IMR-90 (cell line): Measurements from ENCODE around the gene AATF. TPM values are rescaled to one million over a fixed set of nuclear protein-coding genes. Genes with fewer than 3 reads are reported as not detected.

Source experiments
- ATAC-seq: fragments of 200-7000 bp; cut with Tn5 transposase; 2 replicates; pipeline ENCODE4 v1.9.1; 2020; ENCODE audit warnings: low read depth, mild to moderate bottlenecking, moderate library complexity
- BruUV-seq: library from RNA; stranded (reverse); fragments of 400-500 nt; replicated peaks from 2 replicates; lab custom pipeline; 2021; lab: Mats Ljungman, UMichigan
- CTCF ChIA-PET: fragments of 300-600 bp; formaldehyde crosslinking; extraction: SDS; loops from one replicate; lab custom pipeline; 2021; ENCODE audit warnings: antibody characterized with exemption; lab: Yijun Ruan, JAX
- POLR2A ChIA-PET: fragments of 300-600 bp; sonication (Branson Sonifier 250); formaldehyde crosslinking; loops from one replicate; lab custom pipeline; 2022; ENCODE audit warnings: antibody characterized with exemption; ENCODE audit not compliant: unreplicated experiment; lab: Charles Lee
- DNase-seq: peaks from one replicate; pipeline ENCODE4 v3.0.0; 2013
- H2AFZ ChIP-seq: replicated peaks from 2 replicates; pipeline ENCODE3; 2013; ENCODE audit warnings: low read length, mild to moderate bottlenecking; ENCODE audit not compliant: poor library complexity
- H2AK5ac ChIP-seq: 2 replicates; pipeline ENCODE4 v1.6.1; 2013; ENCODE audit warnings: low read depth, low read length, inconsistent platforms
- H2AK9ac ChIP-seq: replicated peaks from 2 replicates; pipeline ENCODE3; 2013; ENCODE audit warnings: mild to moderate bottlenecking, low read depth, low read length, moderate library complexity; ENCODE audit not compliant: poor library complexity
- H2BK120ac ChIP-seq: 2 replicates; pipeline ENCODE4 v1.6.1; 2013; ENCODE audit warnings: low read depth, low read length, inconsistent platforms
- H2BK15ac ChIP-seq: 3 replicates; pipeline ENCODE4 v1.6.1; 2013; ENCODE audit warnings: low read depth, low read length, inconsistent platforms
- H2BK20ac ChIP-seq: 2 replicates; pipeline ENCODE4 v1.6.1; 2013; ENCODE audit warnings: low read depth, mild to moderate bottlenecking, inconsistent platforms, low read length, moderate library complexity
- H2BK5ac ChIP-seq: 2 replicates; pipeline ENCODE4 v1.6.1; 2013; ENCODE audit warnings: mild to moderate bottlenecking, low read depth, low read length, inconsistent platforms; ENCODE audit not compliant: poor library complexity, severe bottlenecking
- H3K14ac ChIP-seq: replicated peaks from 2 replicates; pipeline ENCODE4 v1.6.1; 2013; ENCODE audit warnings: low read depth, low read length, inconsistent platforms
- H3K18ac ChIP-seq: 2 replicates; pipeline ENCODE4 v1.6.1; 2013; ENCODE audit warnings: low read depth, low read length, control low read depth
- H3K23ac ChIP-seq: 2 replicates; pipeline ENCODE4 v1.6.1; 2013; ENCODE audit warnings: low read depth, low read length, inconsistent platforms
- H3K27ac ChIP-seq: 2 replicates; pipeline ENCODE4 v1.5.1; 2013; ENCODE audit warnings: mild to moderate bottlenecking, control low read depth, low read length; ENCODE audit not compliant: insufficient read depth
- H3K27me3 ChIP-seq: 2 replicates; pipeline ENCODE4 v1.6.1; 2013; ENCODE audit warnings: low read length; ENCODE audit not compliant: control insufficient read depth, insufficient read depth
- H3K36me3 ChIP-seq: 2 replicates; pipeline ENCODE4 v1.6.1; 2013; ENCODE audit warnings: low read length, mixed read lengths; ENCODE audit not compliant: control insufficient read depth, insufficient read depth
- H3K4ac ChIP-seq: 2 replicates; pipeline ENCODE4 v1.6.1; 2013; ENCODE audit warnings: low read depth, low read length, inconsistent platforms
- H3K4me1 ChIP-seq: 2 replicates; pipeline ENCODE4 v1.6.1; 2013; ENCODE audit warnings: low read length, mixed read lengths; ENCODE audit not compliant: control insufficient read depth, insufficient read depth
- H3K4me2 ChIP-seq: 2 replicates; pipeline ENCODE4 v1.6.1; 2013; ENCODE audit warnings: low read depth, mild to moderate bottlenecking, control low read depth, low read length, moderate library complexity
- H3K4me3 ChIP-seq: 2 replicates; pipeline ENCODE4 v1.5.1; 2013; ENCODE audit warnings: low read depth, mild to moderate bottlenecking, control low read depth, low read length, moderate library complexity; ENCODE audit not compliant: insufficient read depth
- H3K56ac ChIP-seq: 2 replicates; pipeline ENCODE4 v1.6.1; 2013; ENCODE audit warnings: low read length, inconsistent platforms; ENCODE audit not compliant: insufficient read depth; ENCODE audit errors: extremely low read depth
- H3K79me1 ChIP-seq, 2 experiments: 2 replicates each; pipeline ENCODE4 v1.6.1; 2013; ENCODE audit warnings: low read length in 2 of 2, inconsistent platforms in 1 of 2, low read depth in 1 of 2
- H3K9ac ChIP-seq: 2 replicates; pipeline ENCODE4 v1.6.1; 2013; ENCODE audit warnings: low read depth, low read length, control low read depth
- H3K9me1 ChIP-seq: 2 replicates; pipeline ENCODE4 v1.6.1; 2013; ENCODE audit warnings: low read length, inconsistent platforms; ENCODE audit not compliant: insufficient read depth
- H3K9me3 ChIP-seq: 2 replicates; pipeline ENCODE4 v1.6.1; 2013; ENCODE audit warnings: low read length; ENCODE audit not compliant: control insufficient read depth, insufficient read depth
- H4K20me1 ChIP-seq: 2 replicates; pipeline ENCODE4 v1.6.1; 2013; ENCODE audit warnings: low read length, inconsistent platforms; ENCODE audit not compliant: insufficient read depth
- H4K5ac ChIP-seq: 2 replicates; pipeline ENCODE4 v1.6.1; 2013; ENCODE audit warnings: mild to moderate bottlenecking, low read depth, low read length, control low read depth
- H4K8ac ChIP-seq, 2 experiments: 2 replicates each; pipeline ENCODE4 v1.6.1; 2013; ENCODE audit warnings: low read depth in 2 of 2, low read length in 2 of 2, control low read depth in 1 of 2, inconsistent platforms in 1 of 2
- H4K91ac ChIP-seq: 2 replicates; pipeline ENCODE4 v1.6.1; 2013; ENCODE audit warnings: low read depth, low read length, inconsistent platforms; ENCODE audit not compliant: insufficient read depth
- CHD1 ChIP-seq: IDR thresholded peaks from 2 replicates; pipeline ENCODE4 v1.6.1; 2012; ENCODE audit warnings: low read depth, low read length, improper control_type of control experiment
- FOS ChIP-seq: fragments of 150-350 bp; IDR thresholded peaks from 2 replicates; pipeline ENCODE4 v1.6.1; 2016; ENCODE audit warnings: low read depth, low read length
- MAZ ChIP-seq: IDR thresholded peaks from 2 replicates; pipeline ENCODE4 v1.6.1; 2012; ENCODE audit warnings: low read depth, mild to moderate bottlenecking, low read length, improper control_type of control experiment, moderate library complexity, borderline replicate concordance
- POLR2A ChIP-seq: IDR thresholded peaks from 2 replicates; pipeline ENCODE4 v1.6.1; 2012; ENCODE audit warnings: mild to moderate bottlenecking, low read depth, low read length
- RCOR1 ChIP-seq: IDR thresholded peaks from 2 replicates; pipeline ENCODE4 v1.6.1; 2012; ENCODE audit warnings: mild to moderate bottlenecking, low read length, improper control_type of control experiment; ENCODE audit not compliant: insufficient replicate concordance
- RFX5 ChIP-seq: IDR thresholded peaks from 2 replicates; pipeline ENCODE4 v1.8.0; 2012; ENCODE audit warnings: low read depth, mild to moderate bottlenecking, low read length, moderate library complexity
- SMC3 ChIP-seq: fragments of 150-350 bp; IDR thresholded peaks from 2 replicates; pipeline ENCODE4 v1.6.1; 2016; ENCODE audit warnings: low read depth, mild to moderate bottlenecking, antibody characterized with exemption, low read length, moderate library complexity
- USF2 ChIP-seq: fragments of 150-350 bp; IDR thresholded peaks from 2 replicates; pipeline ENCODE4 v1.6.1; 2017; ENCODE audit warnings: mild to moderate bottlenecking, antibody characterized with exemption, low read length, low read depth
- WGBS, 2 experiments: methylation state at CpG; one replicate each; pipeline versions ENCODE4 v1.1.5 to v1.1.7; 2013; ENCODE audit warnings: missing lambda C conversion rate in 2 of 2; ENCODE audit not compliant: insufficient read length in 1 of 2; ENCODE audit errors: extremely low coverage in 2 of 2; 5-methylcytosine and 5-hydroxymethylcytosine counted together
- dilution Hi-C: fragments of 300-500 bp; cut with HindIII; formaldehyde crosslinking; loops from one replicate; pipeline ENCODE4 v1.14.3; 2018; ENCODE audit warnings: low sequenced_read_pairs; ENCODE audit not compliant: unreplicated experiment
- in situ Hi-C: fragments of 300-500 bp; cut with MboI; formaldehyde crosslinking; loops from 3 replicates; pipeline ENCODE4 v1.14.3; 2019; ENCODE audit warnings: low sequenced_read_pairs, inconsistent platforms, mixed read lengths
- intact Hi-C: fragments of 100-400 bp; cut with micrococcal nuclease; formaldehyde crosslinking; loops from 2 replicates; pipeline ENCODE4 v1.10.0; 2022
- polyA plus RNA-seq, 3 experiments: library from polyadenylated mRNA; depleted of rRNA; stranded (reverse); fragments of >200 nt; gene quantifications; 2 replicates each; pipeline ENCODE4 v1.2.3, GENCODE V29; 2012; ENCODE audit warnings: low replicate concordance in 1 of 3
- total RNA-seq: library from RNA; depleted of rRNA; stranded (reverse); fragments of >200 nt; gene quantifications from 2 replicates; pipeline ENCODE4 v1.2.3, GENCODE V29; 2012

Gene AATF
- total and polyA plus RNA-seq, 2 of the 4 experiments (the other 2 are of a cell fraction): 21.0 to 34.8 TPM

GRCh38 chr17:36901506-36901905, 47.2 kb upstream of the AATF start:
- Histone ChIP-seq H4K20me1 (no peaks in the 10 kb centered on the region), H3K4me3 (no peak overlapping the region), H2BK120ac (no peak overlapping the region), H2BK20ac (no peak overlapping the region), H3K79me1 (no peaks in the 10 kb centered on the region), H3K9me1 (no peaks in the 10 kb centered on the region), H2BK5ac (no peak overlapping the region), H2AK5ac (no peak overlapping the region), H4K5ac (no peak overlapping the region), H3K27me3 (peaks cover 11% of the 10 kb centered on the region), H3K56ac (no peak overlapping the region), H2BK15ac (no peak overlapping the region), H3K36me3 (no peaks in the 10 kb centered on the region), H3K4me1 (no peaks in the 10 kb centered on the region), H3K4ac (no peak overlapping the region), H3K4me2 (no peak overlapping the region), H2AK9ac (no peak overlapping the region), H3K9me3 (no peaks in the 10 kb centered on the region), H2AFZ (no peak overlapping the region), H4K91ac (no peak overlapping the region), H4K8ac (no peak overlapping the region), H3K18ac (no peak overlapping the region), H3K14ac (0 out of 2 replicates have a peak overlapping the region, but pooled peaks have one; percentile 21), H3K9ac (no peak overlapping the region), H3K27ac (no peak overlapping the region), H3K23ac (no peak overlapping the region)
- 75% methylated on average over 3 of the region's 14 CpGs; no CpG with 5 or more reads in 1 of the 2 experiments for whole genome bisulfite sequencing, 2 experiments
- dilution Hi-C loops (no loop called here), intact Hi-C loops (no loop called here), in situ Hi-C loops (no loop called here)
- DNase-seq (peak; percentile 33), ATAC-seq (no peak)
- POLR2A ChIA-PET: no interaction called here
- TF ChIP-seq USF2: peak; percentile 16; the same call in 1 of the 2 replicates
- TF ChIP-seq MAZ: no peak
- TF ChIP-seq CHD1: no peak
- no peak for TF ChIP-seq RCOR1
- no peak for TF ChIP-seq SMC3
- peak; percentile 14; the same call in 1 of the 2 replicates for TF ChIP-seq FOS
- TF ChIP-seq POLR2A: no peak
- no peak for TF ChIP-seq RFX5
- no TSS peak for BruUV-seq
- CTCF ChIA-PET: no interaction called here
